ENCODE measurements around the gene CHAD. TPM values are rescaled to one million over a fixed set of nuclear protein-coding genes. Genes with fewer than 3 reads are reported as not detected.

The CHAD gene
- total and polyA plus RNA-seq, 2 of the 13 experiments (the other 11 are each of a cell fraction or from before 2014, with no cell fraction given): 1.4 TPM; not detected in 1

DNA sequence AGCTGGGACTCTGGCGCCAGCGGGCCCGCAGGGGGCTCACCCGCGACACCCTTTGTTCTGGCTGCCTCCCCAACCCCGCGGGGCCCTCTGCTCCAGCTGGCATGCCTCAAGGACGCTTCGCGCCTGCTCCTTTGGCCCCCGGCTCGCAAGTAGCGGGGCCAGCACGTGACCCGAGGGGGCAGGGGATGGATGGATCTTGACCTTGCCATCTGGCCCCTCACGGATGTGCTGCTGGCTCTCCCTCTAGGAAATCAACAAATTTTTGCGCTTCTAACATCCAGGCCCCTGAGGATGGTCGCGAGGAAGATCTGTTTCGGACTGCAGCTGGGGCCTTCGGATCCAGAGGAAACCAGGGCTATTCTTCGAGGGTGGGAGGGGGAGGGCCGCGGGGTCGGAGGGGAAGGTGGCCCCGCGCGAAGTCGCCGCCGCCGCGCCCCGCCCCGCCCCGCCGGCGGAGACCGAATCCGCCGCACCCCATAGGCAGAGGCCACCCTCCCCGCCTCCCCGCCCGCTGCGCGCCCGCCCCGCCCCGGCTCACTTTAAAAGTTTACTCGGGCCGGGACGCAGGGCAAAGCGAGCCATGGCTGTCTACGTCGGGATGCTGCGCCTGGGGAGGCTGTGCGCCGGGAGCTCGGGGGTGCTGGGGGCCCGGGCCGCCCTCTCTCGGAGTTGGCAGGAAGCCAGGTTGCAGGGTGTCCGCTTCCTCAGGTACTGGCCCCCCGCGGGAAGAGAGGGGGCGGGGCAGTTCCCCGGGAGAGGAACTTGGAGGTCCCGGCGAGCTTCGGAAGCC is 42.8 kb downstream of the CHAD start, which contains the start of gene ACSF2 (continued):
- TF ChIP-seq ZNF878 (CRISPR knock-in tag; IDR thresholded peaks at IDR 0.05) (no peak), HNF4G (IDR thresholded peaks at IDR 0.05; ENCODE audit: borderline replicate concordance, low read depth, low read length) (peak; percentile 14; the same call in 1 of the 2 replicates), HNF4G (CRISPR knock-in tag; IDR thresholded peaks at IDR 0.05; ENCODE audit: borderline replicate concordance, low read depth) (0 out of 2 replicates have a peak, but pooled peaks have one; percentile 21), NFKB2 (CRISPR knock-in tag; IDR thresholded peaks at IDR 0.05; ENCODE audit: borderline replicate concordance) (no peak), ZSCAN25 (CRISPR knock-in tag; IDR thresholded peaks at IDR 0.05) (peak; percentile 47; the same call in 1 of the 2 replicates), ZNF569 (CRISPR knock-in tag; IDR thresholded peaks at IDR 0.05; ENCODE audit: borderline replicate concordance) (no peak), ZNF20 (CRISPR knock-in tag; IDR thresholded peaks at IDR 0.05) (no peak), SUZ12 (IDR thresholded peaks at IDR 0.05; ENCODE audit: low read depth, low read length) (no peak), ZFP1 (CRISPR knock-in tag; IDR thresholded peaks at IDR 0.05) (no peak), NCOA2 (CRISPR knock-in tag; IDR thresholded peaks at IDR 0.05) (0 out of 2 replicates have a peak, but pooled peaks have one; percentile 19)
- TF ChIP-seq, protein P1, sequence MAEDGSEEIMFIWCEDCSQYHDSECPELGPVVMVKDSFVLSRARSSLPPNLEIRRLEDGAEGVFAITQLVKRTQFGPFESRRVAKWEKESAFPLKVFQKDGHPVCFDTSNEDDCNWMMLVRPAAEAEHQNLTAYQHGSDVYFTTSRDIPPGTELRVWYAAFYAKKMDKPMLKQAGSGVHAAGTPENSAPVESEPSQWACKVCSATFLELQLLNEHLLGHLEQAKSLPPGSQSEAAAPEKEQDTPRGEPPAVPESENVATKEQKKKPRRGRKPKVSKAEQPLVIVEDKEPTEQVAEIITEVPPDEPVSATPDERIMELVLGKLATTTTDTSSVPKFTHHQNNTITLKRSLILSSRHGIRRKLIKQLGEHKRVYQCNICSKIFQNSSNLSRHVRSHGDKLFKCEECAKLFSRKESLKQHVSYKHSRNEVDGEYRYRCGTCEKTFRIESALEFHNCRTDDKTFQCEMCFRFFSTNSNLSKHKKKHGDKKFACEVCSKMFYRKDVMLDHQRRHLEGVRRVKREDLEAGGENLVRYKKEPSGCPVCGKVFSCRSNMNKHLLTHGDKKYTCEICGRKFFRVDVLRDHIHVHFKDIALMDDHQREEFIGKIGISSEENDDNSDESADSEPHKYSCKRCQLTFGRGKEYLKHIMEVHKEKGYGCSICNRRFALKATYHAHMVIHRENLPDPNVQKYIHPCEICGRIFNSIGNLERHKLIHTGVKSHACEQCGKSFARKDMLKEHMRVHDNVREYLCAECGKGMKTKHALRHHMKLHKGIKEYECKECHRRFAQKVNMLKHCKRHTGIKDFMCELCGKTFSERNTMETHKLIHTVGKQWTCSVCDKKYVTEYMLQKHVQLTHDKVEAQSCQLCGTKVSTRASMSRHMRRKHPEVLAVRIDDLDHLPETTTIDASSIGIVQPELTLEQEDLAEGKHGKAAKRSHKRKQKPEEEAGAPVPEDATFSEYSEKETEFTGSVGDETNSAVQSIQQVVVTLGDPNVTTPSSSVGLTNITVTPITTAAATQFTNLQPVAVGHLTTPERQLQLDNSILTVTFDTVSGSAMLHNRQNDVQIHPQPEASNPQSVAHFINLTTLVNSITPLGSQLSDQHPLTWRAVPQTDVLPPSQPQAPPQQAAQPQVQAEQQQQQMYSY (CRISPR knock-in tag; IDR thresholded peaks at IDR 0.05): no peak; the same call in 1 of the 2 replicates
- TF ChIP-seq, protein P2, sequence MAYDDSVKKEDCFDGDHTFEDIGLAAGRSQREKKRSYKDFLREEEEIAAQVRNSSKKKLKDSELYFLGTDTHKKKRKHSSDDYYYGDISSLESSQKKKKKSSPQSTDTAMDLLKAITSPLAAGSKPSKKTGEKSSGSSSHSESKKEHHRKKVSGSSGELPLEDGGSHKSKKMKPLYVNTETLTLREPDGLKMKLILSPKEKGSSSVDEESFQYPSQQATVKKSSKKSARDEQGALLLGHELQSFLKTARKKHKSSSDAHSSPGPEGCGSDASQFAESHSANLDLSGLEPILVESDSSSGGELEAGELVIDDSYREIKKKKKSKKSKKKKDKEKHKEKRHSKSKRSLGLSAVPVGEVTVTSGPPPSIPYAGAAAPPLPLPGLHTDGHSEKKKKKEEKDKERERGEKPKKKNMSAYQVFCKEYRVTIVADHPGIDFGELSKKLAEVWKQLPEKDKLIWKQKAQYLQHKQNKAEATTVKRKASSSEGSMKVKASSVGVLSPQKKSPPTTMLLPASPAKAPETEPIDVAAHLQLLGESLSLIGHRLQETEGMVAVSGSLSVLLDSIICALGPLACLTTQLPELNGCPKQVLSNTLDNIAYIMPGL (CRISPR knock-in tag; IDR thresholded peaks at IDR 0.05; ENCODE audit: borderline replicate concordance in 1 of 2, low read depth in 1 of 2): peak in 1 of 2 experiments; percentile 40; a peak in 2 of 4 replicates
- TF ChIP-seq, protein P3, sequence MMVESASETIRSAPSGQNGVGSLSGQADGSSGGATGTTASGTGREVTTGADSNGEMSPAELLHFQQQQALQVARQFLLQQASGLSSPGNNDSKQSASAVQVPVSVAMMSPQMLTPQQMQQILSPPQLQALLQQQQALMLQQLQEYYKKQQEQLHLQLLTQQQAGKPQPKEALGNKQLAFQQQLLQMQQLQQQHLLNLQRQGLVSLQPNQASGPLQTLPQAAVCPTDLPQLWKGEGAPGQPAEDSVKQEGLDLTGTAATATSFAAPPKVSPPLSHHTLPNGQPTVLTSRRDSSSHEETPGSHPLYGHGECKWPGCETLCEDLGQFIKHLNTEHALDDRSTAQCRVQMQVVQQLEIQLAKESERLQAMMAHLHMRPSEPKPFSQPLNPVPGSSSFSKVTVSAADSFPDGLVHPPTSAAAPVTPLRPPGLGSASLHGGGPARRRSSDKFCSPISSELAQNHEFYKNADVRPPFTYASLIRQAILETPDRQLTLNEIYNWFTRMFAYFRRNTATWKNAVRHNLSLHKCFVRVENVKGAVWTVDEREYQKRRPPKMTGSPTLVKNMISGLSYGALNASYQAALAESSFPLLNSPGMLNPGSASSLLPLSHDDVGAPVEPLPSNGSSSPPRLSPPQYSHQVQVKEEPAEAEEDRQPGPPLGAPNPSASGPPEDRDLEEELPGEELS (CRISPR knock-in tag; IDR thresholded peaks at IDR 0.05): no peak
- TF ChIP-seq, protein P4, sequence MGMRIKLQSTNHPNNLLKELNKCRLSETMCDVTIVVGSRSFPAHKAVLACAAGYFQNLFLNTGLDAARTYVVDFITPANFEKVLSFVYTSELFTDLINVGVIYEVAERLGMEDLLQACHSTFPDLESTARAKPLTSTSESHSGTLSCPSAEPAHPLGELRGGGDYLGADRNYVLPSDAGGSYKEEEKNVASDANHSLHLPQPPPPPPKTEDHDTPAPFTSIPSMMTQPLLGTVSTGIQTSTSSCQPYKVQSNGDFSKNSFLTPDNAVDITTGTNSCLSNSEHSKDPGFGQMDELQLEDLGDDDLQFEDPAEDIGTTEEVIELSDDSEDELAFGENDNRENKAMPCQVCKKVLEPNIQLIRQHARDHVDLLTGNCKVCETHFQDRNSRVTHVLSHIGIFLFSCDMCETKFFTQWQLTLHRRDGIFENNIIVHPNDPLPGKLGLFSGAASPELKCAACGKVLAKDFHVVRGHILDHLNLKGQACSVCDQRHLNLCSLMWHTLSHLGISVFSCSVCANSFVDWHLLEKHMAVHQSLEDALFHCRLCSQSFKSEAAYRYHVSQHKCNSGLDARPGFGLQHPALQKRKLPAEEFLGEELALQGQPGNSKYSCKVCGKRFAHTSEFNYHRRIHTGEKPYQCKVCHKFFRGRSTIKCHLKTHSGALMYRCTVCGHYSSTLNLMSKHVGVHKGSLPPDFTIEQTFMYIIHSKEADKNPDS (CRISPR knock-in tag; IDR thresholded peaks at IDR 0.05): no peak
- TF ChIP-seq, protein P5, sequence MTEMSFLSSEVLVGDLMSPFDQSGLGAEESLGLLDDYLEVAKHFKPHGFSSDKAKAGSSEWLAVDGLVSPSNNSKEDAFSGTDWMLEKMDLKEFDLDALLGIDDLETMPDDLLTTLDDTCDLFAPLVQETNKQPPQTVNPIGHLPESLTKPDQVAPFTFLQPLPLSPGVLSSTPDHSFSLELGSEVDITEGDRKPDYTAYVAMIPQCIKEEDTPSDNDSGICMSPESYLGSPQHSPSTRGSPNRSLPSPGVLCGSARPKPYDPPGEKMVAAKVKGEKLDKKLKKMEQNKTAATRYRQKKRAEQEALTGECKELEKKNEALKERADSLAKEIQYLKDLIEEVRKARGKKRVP (CRISPR knock-in tag; IDR thresholded peaks at IDR 0.05): no peak
